GM21423 (cell line): ENCODE data around the gene HOXA4.

Experiments
- ATAC-seq: cut with Tn5 transposase; IDR thresholded peaks from one replicate; pipeline ENCODE4 v1.9.1; 2021; ENCODE audit warnings: mild to moderate bottlenecking, moderate library complexity; ENCODE audit not compliant: unreplicated experiment

The HOXA4 gene

GRCh38 chr7:27169658-27170425, 39.3 kb upstream of the HOXA4 start:
- ATAC-seq, result no peak

- no peak for ATAC-seq
These were observed 37.8 kb upstream of the HOXA4 start for GRCh38 chr7:27168265-27168947.

- no peak for ATAC-seq
These were observed 37.3 kb upstream of the HOXA4 start for GRCh38 chr7:27167916-27168264.

GRCh38 chr7:27166531-27167505, 36.3 kb upstream of the HOXA4 start:
- no peak for ATAC-seq

- ATAC-seq, result no peak
These were observed 35.5 kb upstream of the HOXA4 start for GRCh38 chr7:27165996-27166530.

GRCh38 chr7:27165089-27165995, 34.8 kb upstream of the HOXA4 start, which contains the start of gene HOXA9:
Gene HOXA9 (minus strand): TSS chr7:27165537. CDS start chr7:27165457, 80 bp downstream.
- no peak for ATAC-seq

GRCh38 chr7:27164367-27165088, 34.0 kb upstream of the HOXA4 start:
- ATAC-seq, result no peak

GRCh38 chr7:27164045-27164366, 33.4 kb upstream of the HOXA4 start:
- no peak for ATAC-seq

- no peak for ATAC-seq
These were observed 32.9 kb upstream of the HOXA4 start for GRCh38 chr7:27163288-27164044.

GRCh38 chr7:27162561-27163287, 32.2 kb upstream of the HOXA4 start:
- ATAC-seq, result no peak

- ATAC-seq, result no peak
These were observed 31.4 kb upstream of the HOXA4 start for GRCh38 chr7:27161721-27162560.

GRCh38 chr7:27161214-27161720, 30.7 kb upstream of the HOXA4 start:
- ATAC-seq, result no peak

- ATAC-seq, result no peak
These were observed 30.1 kb upstream of the HOXA4 start for GRCh38 chr7:27160546-27161213.

- no peak for ATAC-seq
These were observed 29.6 kb upstream of the HOXA4 start for GRCh38 chr7:27160145-27160545.

GRCh38 chr7:27159266-27160144, 28.9 kb upstream of the HOXA4 start:
- ATAC-seq, result no peak
